ENCODE data around the gene CLDND2. TPM values are rescaled to one million over a fixed set of nuclear protein-coding genes. Genes with fewer than 3 reads are reported as not detected.

Gene CLDND2
- total and polyA plus RNA-seq, 2 of the 8 experiments (the other 6 are each of a cell fraction or from before 2014, with no cell fraction given): 0.21 to 0.56 TPM

GRCh38 chr19:51339687-51340656 lies 28.8 kb downstream of the CLDND2 start (continued):
- TF ChIP-seq CHD7 (IDR thresholded peaks at IDR 0.05; ENCODE audit: insufficient replicate concordance, low read length) (no peak), SIX5 (IDR thresholded peaks at IDR 0.05; ENCODE audit: low read depth, low read length) (no peak), GTF2F1 (IDR thresholded peaks at IDR 0.05; ENCODE audit: borderline replicate concordance, low read depth, low read length) (0 out of 2 replicates have a peak, but pooled peaks have one; percentile 32), FOSL1 (IDR thresholded peaks at IDR 0.05; ENCODE audit: insufficient read depth, low read depth, low read length) (no peak), CEBPB (IDR thresholded peaks at IDR 0.05; ENCODE audit: low read depth, low read length) (no peak), ATF2 (IDR thresholded peaks at IDR 0.05; ENCODE audit: low read length) (no peak)

All from H1 (cell line).